ENCODE measurements around the gene OR6K3.

Gene OR6K3

DNA sequence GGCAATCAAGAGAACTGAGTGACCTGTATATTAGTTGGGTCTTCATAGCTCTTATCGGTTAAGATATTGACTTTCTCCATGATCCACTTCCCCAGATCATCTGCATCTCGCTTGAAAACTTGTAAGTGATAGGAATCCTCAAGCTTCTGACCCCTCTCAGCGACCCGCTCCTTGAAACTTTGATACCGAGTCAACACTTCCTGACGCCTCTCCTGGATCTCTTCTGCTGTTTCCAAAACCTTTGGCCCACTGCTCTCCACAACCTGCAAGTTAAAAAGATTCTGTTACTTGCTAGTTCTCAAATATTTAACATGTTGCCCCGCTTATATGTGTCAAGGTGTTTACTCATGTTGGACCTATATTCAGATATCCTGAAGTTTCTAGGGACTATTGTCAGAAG is 35.4 kb downstream of the OR6K3 start:
- no peak overlapping the region for H3K4me3 ChIP-seq (ENCODE audit: low read depth, low read length)
- CTCF ChIA-PET: no interaction called here
- POLR2A ChIA-PET: no interaction called here
- TF ChIP-seq, protein P1, sequence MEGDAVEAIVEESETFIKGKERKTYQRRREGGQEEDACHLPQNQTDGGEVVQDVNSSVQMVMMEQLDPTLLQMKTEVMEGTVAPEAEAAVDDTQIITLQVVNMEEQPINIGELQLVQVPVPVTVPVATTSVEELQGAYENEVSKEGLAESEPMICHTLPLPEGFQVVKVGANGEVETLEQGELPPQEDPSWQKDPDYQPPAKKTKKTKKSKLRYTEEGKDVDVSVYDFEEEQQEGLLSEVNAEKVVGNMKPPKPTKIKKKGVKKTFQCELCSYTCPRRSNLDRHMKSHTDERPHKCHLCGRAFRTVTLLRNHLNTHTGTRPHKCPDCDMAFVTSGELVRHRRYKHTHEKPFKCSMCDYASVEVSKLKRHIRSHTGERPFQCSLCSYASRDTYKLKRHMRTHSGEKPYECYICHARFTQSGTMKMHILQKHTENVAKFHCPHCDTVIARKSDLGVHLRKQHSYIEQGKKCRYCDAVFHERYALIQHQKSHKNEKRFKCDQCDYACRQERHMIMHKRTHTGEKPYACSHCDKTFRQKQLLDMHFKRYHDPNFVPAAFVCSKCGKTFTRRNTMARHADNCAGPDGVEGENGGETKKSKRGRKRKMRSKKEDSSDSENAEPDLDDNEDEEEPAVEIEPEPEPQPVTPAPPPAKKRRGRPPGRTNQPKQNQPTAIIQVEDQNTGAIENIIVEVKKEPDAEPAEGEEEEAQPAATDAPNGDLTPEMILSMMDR (IDR thresholded peaks at IDR 0.05; ENCODE audit: insufficient read depth, low read length, missing control alignments): no peak
- no peak for DNase-seq (ENCODE audit: low read depth, low spot score)

DNA sequence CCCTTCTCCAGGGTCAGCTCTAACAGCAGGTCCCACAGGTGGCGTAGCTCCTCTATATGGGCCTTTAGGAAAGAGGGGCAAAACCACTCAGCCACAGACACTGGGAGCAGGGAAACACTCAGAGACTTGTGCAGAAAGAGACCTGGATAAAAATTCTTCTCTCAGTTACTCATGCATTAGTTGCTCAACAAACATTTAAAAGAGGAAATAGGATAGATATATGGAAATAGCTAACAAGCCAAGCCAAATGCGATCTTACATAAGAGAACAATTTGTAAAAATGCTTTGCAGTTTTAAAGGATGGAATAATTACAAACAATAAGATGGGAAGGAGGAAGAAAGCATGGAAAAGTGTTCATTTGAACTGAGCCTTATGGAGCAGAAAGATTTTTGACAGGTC is 38.9 kb downstream of the OR6K3 start:
- DNase-seq (ENCODE audit: low read depth, low spot score): no peak
- CTCF ChIA-PET: no interaction called here
- POLR2A ChIA-PET: no interaction called here
- TF ChIP-seq, protein P1 (IDR thresholded peaks at IDR 0.05; ENCODE audit: insufficient read depth, low read length, missing control alignments): no peak
- no peak overlapping the region for H3K4me3 ChIP-seq (ENCODE audit: low read depth, low read length)

DNA sequence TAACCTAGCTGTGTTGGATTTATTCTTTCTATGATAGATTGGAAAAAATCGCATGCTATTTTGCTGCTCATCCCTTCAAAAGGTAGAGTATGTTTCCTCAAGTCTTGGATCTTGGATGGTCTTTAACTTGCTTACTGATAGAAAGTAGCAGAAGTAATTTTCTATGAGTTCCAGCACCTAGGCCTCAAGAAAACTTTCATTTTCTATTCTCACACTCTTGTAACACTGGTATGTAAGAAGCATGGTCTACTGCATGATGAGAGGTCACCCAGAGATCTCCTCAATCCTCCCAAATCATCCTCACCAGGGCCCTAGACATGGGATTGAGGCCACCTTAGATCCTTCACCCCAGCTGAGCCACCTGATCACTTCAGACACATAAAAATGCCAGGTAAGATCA is 41.2 kb downstream of the OR6K3 start:
- ChIA-PET CTCF (no interaction called here), POLR2A (no interaction called here)
- TF ChIP-seq, protein P1 (IDR thresholded peaks at IDR 0.05; ENCODE audit: insufficient read depth, low read length, missing control alignments): no peak
- no peak for DNase-seq (ENCODE audit: low read depth, low spot score)
- no peak overlapping the region for H3K4me3 ChIP-seq (ENCODE audit: low read depth, low read length)

DNA sequence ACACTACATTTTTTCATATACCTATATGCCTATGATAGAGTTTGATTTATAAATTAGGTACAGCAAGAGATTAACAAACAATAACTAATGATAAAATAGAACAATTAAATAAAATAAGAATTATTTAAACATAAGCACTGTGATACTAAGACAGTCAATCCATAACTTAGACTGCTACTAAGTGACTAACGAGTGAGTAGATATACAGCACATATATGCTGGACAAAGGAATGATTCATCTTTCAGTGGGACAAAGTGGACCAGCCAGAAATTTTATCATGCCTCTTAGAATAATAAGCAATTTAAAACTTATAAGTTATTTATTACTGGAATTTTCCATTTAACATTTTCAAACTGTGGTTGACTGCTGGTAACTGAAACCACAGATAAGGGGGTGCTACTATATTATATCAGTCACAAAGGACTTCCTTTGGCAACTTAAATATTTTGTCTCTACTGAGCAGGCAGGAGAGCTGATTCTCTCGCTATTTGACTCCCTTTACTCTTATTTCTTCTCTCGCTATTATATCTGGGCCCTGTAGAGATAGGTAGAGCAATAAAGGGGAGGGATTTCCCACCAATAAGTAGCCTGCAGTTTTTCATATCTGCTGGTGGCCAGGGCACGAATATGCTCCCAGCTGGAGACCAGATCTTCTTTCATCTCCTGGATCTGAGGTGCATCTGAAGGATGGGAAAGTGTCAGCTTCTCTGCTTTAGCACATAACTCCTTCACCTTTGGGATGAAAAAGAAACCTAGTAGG is 44.8 kb downstream of the OR6K3 start:
- CTCF ChIA-PET: no interaction called here
- TF ChIP-seq, protein P1 (IDR thresholded peaks at IDR 0.05; ENCODE audit: insufficient read depth, low read length, missing control alignments): no peak
- POLR2A ChIA-PET: no interaction called here
- DNase-seq (ENCODE audit: low read depth, low spot score): no peak
- H3K4me3 ChIP-seq (ENCODE audit: low read depth, low read length): no peak overlapping the region

DNA sequence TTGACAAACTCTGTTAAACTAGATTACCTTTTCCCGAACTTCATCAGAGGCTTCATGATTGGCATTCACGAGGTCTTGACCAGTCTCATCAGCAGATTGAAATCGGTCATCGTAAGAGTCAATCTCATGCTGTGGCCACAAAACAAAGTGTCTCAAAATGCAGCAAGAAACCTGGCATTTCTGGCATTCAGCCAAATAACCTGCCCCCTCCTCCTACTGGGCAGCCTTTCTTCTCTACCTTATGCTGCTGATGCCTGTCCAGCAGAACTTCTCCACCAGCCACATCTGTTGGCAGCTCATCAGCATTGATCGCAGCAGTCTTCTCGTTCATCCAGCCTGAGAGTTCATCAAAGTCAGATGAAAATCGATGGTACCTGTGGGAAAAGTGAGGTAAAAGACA is 46.2 kb downstream of the OR6K3 start:
- no peak for DNase-seq (ENCODE audit: low read depth, low spot score)
- TF ChIP-seq, protein P1 (IDR thresholded peaks at IDR 0.05; ENCODE audit: insufficient read depth, low read length, missing control alignments): no peak
- ChIA-PET POLR2A (no interaction called here), CTCF (no interaction called here)
- H3K4me3 ChIP-seq (ENCODE audit: low read depth, low read length): no peak overlapping the region

All from AG04449 (cell line).